Right atrium auricular region (tissue), 2 donors: ENCODE results near the gene KPNA3. TPM values are rescaled to one million over a fixed set of nuclear protein-coding genes. Genes with fewer than 3 reads are reported as not detected.
"Not testable (repeated sequence)": the region's sequence is repeated elsewhere in the genome, so short reads cannot be mapped to it uniquely, and the experiment has no call there.

Experiments used
- DNase-seq: peaks from one replicate; pipeline ENCODE4 v3.0.0-alpha.2; 2019; ENCODE audit warnings: low spot score
- H3K27ac ChIP-seq, 2 donors: fragments of 200-600 bp; sonication (generic); 1 replicate in 1 of 2; 2 replicates in 1 of 2; pipeline ENCODE4 v1.5.1; 2016 to 2019
- H3K27me3 ChIP-seq, 2 donors: fragments of 200-600 bp; sonication (generic); one replicate each; pipeline versions ENCODE4 v1.5.1 to v1.6.0; 2017 to 2019
- H3K36me3 ChIP-seq: fragments of 200-600 bp; sonication (generic); one replicate; pipeline ENCODE4 v1.5.1; 2016
- H3K4me1 ChIP-seq, 2 donors: fragments of 200-600 bp; sonication (generic); one replicate each; pipeline versions ENCODE4 v1.5.1 to v1.6.0; 2017 to 2019
- H3K4me3 ChIP-seq, 2 donors: fragments of 200-600 bp; sonication (generic); 1 replicate in 1 of 2; 2 replicates in 1 of 2; pipeline ENCODE4 v1.5.1; 2017 to 2019; ENCODE audit warnings: mild to moderate bottlenecking in 1 of 2, moderate library complexity in 1 of 2
- H3K9me3 ChIP-seq, 2 donors: fragments of 200-600 bp; sonication (generic); one replicate each; pipeline ENCODE4 v1.5.1; 2019
- total RNA-seq, 2 donors: library from RNA; depleted of rRNA; stranded (reverse); fragments of >200 nt; gene quantifications; one replicate each; pipeline ENCODE4 v1.1.0, GENCODE V29; 2016
- TF ChIP-seq, protein P1 (sequence below), 2 donors: fragments of 200-600 bp; sonication (generic); IDR thresholded peaks; one replicate each; pipeline ENCODE4 v1.5.1; 2019; ENCODE audit warnings: antibody characterized with exemption in 2 of 2

KPNA3 gene
- total RNA-seq, 2 donors from 2014 or later: 36.6 to 42.0 TPM

DNA sequence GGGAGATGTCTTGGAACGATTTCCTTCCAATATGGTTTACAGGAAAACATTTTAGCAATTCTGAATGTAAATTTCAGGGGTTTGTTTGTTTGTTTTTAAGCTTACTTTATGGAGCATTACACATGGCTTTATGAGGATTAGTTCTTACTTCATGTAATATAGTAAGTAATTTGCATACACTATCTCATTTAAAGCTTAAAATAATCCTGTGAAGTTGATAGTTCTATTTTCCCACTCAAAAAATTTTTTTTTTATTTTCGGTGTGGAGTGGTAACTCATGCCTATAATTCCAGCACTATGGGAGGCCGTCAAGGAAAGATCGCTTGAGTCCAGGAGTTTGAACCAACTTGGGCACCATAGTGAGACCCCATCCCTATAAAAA, 19.0 kb upstream of the KPNA3 start:
- no peaks in the 10 kb centered on the region for H3K36me3 ChIP-seq
- peak overlapping the region; percentile 69 to 88 for H3K27ac ChIP-seq
- DNase-seq: no peak
- H3K27me3 ChIP-seq: no peaks in the 10 kb centered on the region
- TF ChIP-seq, protein P1, sequence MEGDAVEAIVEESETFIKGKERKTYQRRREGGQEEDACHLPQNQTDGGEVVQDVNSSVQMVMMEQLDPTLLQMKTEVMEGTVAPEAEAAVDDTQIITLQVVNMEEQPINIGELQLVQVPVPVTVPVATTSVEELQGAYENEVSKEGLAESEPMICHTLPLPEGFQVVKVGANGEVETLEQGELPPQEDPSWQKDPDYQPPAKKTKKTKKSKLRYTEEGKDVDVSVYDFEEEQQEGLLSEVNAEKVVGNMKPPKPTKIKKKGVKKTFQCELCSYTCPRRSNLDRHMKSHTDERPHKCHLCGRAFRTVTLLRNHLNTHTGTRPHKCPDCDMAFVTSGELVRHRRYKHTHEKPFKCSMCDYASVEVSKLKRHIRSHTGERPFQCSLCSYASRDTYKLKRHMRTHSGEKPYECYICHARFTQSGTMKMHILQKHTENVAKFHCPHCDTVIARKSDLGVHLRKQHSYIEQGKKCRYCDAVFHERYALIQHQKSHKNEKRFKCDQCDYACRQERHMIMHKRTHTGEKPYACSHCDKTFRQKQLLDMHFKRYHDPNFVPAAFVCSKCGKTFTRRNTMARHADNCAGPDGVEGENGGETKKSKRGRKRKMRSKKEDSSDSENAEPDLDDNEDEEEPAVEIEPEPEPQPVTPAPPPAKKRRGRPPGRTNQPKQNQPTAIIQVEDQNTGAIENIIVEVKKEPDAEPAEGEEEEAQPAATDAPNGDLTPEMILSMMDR (IDR thresholded peaks at IDR 0.05): no peak
- no peak overlapping the region for H3K4me3 ChIP-seq
- H3K9me3 ChIP-seq: no peaks in the 10 kb centered on the region
- H3K4me1 ChIP-seq: peaks cover 0 to 22% of the 10 kb centered on the region in 2 donors

DNA sequence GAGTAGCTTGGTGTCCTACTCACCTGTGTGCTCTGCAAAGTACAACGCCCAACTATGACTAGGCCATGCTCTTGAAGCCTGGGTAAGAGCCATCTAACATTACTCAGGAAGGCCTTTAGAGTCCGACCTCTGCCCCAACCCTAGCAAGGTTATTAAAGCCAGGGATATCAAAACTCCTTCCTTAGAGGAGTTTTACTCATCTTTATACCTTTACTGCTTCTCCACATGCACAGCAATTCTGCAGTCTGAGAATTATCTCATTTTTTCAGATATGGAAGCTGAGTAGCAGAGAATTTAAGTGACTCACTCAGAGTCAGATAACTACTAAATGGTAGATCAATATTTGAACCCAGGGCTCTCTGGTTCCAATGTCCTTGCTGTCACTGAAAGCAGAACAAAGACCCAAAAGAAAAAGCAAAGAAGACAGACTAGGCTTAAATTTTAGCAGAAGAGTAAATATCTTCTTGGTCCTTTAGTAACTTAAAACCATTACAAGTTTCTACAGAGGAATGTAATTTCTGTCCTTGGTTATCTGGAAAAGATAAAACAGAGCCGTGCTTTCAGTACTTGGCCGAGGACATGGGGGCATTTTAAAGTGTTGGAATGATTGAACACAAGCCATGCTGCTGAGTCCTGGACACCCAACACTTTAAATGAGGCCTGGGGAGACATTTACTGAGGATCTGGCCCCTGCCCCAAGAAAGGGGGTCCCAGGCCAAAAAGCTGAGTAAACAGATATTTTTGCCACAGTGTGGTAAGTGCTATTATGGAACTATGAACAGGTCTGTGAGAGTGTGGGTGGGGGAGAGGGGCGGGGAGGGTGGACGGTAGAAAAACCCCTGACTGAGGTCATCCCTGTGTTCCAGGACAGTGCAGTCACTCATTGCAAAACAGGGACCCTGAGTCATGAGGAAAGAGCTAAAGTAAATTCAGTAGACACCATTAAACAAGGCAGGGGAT, 18.4 kb upstream of the KPNA3 start:
- Histone ChIP-seq H3K27ac (peak overlapping the region; percentile 69 to 88), H3K9me3 (no peaks in the 10 kb centered on the region), H3K4me1 (peaks cover 0 to 22% of the 10 kb centered on the region in 2 donors), H3K4me3 (no peak overlapping the region), H3K36me3 (no peaks in the 10 kb centered on the region), H3K27me3 (no peaks in the 10 kb centered on the region)
- TF ChIP-seq, protein P1 (IDR thresholded peaks at IDR 0.05): no peak
- peak; percentile 62 for DNase-seq

DNA sequence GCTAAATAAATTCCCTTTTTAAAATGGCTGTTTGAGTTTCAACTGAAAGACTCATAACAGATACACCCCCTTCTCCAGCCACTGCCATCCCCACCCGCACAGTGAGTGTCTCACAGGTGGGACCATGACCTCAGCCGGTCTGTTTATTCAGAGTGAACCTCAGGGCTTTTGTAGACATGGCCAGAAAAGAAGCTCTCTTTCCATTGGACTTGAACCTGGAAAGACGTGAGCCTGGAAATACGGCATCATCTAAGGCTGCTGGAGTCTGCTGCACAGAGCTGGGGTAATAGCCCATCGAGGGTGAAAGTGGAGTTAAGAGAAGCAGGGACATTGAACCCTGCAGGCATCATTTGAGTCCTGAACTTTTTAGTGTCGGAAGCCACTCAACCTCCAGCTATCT, 15.2 kb upstream of the KPNA3 start:
- Histone ChIP-seq H3K27ac (no peak overlapping the region), H3K4me3 (no peak overlapping the region), H3K36me3 (no peaks in the 10 kb centered on the region), H3K4me1 (peaks cover 0 to 22% of the 10 kb centered on the region in 2 donors), H3K27me3 (no peaks in the 10 kb centered on the region), H3K9me3 (no peaks in the 10 kb centered on the region)
- TF ChIP-seq, protein P1 (IDR thresholded peaks at IDR 0.05): no peak
- no peak for DNase-seq

DNA sequence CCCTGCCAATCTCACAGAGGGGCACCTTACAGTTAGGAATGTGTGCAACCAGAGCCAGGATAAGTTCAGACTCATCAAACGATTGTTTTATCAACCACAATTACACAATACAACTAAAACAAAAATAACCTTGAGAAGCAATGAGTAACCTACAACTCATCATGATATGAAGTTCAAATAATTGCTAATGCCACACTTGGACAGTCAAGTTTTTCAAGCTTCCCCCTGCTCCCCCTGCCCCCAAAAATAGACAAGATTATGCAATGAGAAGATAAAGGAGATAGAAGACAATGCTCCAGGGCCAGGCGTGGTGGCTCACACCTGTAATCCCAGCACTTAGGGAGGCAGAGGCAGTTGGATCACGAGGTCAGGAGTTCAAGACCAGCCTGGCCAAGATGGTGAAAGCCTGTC, 13.6 kb upstream of the KPNA3 start:
- no peaks in the 10 kb centered on the region for H3K9me3 ChIP-seq
- no peaks in the 10 kb centered on the region for H3K36me3 ChIP-seq
- no peaks in the 10 kb centered on the region for H3K27me3 ChIP-seq
- no peak for DNase-seq
- no peak overlapping the region for H3K27ac ChIP-seq
- H3K4me1 ChIP-seq: peaks cover 0 to 7% of the 10 kb centered on the region in 2 donors
- TF ChIP-seq, protein P1 (IDR thresholded peaks at IDR 0.05): no peak
- no peak overlapping the region for H3K4me3 ChIP-seq

DNA sequence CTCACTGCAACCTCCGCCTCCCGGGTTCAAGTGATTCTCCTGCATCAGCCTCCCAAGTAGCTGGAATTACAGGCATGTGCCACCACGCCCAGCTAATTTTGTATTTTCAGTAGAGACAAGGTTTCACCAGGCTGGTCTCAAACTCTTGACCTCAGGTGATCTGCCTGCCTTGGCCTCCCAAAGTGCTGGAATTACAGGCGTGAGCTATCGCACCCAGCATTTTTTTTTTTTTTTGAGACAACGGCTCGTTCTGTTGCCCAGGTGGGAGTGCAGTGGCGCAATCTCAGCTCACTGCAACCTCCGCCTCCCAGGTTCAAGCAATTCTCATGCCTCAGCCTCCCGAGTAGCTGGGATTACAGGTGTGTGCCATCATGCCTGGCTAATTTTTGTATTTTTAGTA, 10.6 kb upstream of the KPNA3 start:
- not testable (repeated sequence) for DNase-seq, H3K4me3 ChIP-seq, H3K36me3 ChIP-seq, H3K27me3 ChIP-seq, H3K9me3 ChIP-seq, H3K27ac ChIP-seq, H3K4me1 ChIP-seq

DNA sequence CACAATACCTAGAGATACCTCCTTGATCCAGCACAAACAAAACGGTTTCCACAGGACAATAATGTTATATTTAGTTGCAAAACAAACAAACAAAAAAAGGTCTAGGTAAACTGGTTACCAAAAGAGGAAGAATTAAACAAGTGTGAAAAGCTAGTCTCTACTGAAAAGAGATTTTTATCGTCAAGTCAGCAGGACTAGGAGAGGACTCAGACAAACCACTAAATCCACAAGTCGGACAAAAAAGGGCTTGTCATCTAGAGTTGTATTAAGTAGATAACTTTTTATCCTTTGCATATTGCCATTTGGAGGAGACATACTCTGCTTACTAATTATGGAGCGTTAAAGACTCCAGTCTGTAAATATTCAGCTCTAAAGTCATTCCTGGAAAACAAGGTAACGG, 9.9 kb upstream of the KPNA3 start:
- no peaks in the 10 kb centered on the region for H3K9me3 ChIP-seq
- TF ChIP-seq, protein P1 (IDR thresholded peaks at IDR 0.05): no peak
- no peak for DNase-seq
- H3K4me3 ChIP-seq: no peak overlapping the region
- H3K27me3 ChIP-seq: no peaks in the 10 kb centered on the region
- H3K27ac ChIP-seq: no peak overlapping the region
- H3K36me3 ChIP-seq: no peaks in the 10 kb centered on the region
- H3K4me1 ChIP-seq: no peaks in the 10 kb centered on the region
